ENCODE data around the gene PDE4B. TPM values are rescaled to one million over a fixed set of nuclear protein-coding genes. Genes with fewer than 3 reads are reported as not detected.

Gene PDE4B
- total RNA-seq, 2 donors from 2014 or later = 4.3 to 18.0 TPM

- no peak overlapping the region for H3K27ac ChIP-seq (ENCODE audit: low read depth, low read length)
- no peaks in the 10 kb centered on the region for H3K9me3 Mint-ChIP-seq
- H3K4me3 Mint-ChIP-seq = no peak overlapping the region
- H3K9me3 ChIP-seq (ENCODE audit: control insufficient read depth, low read length) = no peaks in the 10 kb centered on the region
- peaks cover 1% of the 10 kb centered on the region for H3K27me3 ChIP-seq (ENCODE audit: control insufficient read depth, insufficient read depth, low read length, poor library complexity, severe bottlenecking)
- no peak overlapping the region for H3K27ac Mint-ChIP-seq
- no peak overlapping the region for H3K4me3 ChIP-seq (ENCODE audit: low read length)
- WGBS, 2 experiments (ENCODE audit: insufficient coverage in 1 of 2, insufficient read length in 1 of 2) = 66 to 67% methylated on average over 5 to 6 of the region's 6 CpGs
- peaks cover 8% of the 10 kb centered on the region for H3K27me3 Mint-ChIP-seq (ENCODE audit: insufficient read depth)
- no peaks in the 10 kb centered on the region for H3K4me1 ChIP-seq (ENCODE audit: control insufficient read depth, insufficient read depth, low read length)
- H3K36me3 Mint-ChIP-seq (ENCODE audit: low read depth) = no peaks in the 10 kb centered on the region
- no peak for TF ChIP-seq CTCF (conservative IDR thresholded peaks at IDR 0.05)
- H3K9ac ChIP-seq (ENCODE audit: extremely low read depth, low read length, poor library complexity, severe bottlenecking) = no peak overlapping the region
- H3K36me3 ChIP-seq (ENCODE audit: control insufficient read depth, insufficient read depth, low read length) = no peaks in the 10 kb centered on the region
- DNase-seq = no peak
- H3K4me1 Mint-ChIP-seq = no peaks in the 10 kb centered on the region
These were observed 202.6 kb downstream of the PDE4B start for GRCh38 chr1:65995336-65995735.

GRCh38 chr1:65995928-65996327 is 203.2 kb downstream of the PDE4B start:
- H3K9ac ChIP-seq (ENCODE audit: extremely low read depth, low read length, poor library complexity, severe bottlenecking) = no peak overlapping the region
- H3K9me3 ChIP-seq (ENCODE audit: control insufficient read depth, low read length) = no peaks in the 10 kb centered on the region
- Mint-ChIP-seq H3K4me3 (no peak overlapping the region), H3K27me3 (ENCODE audit: insufficient read depth) (peaks cover 14% of the 10 kb centered on the region), H3K27ac (no peak overlapping the region), H3K4me1 (no peaks in the 10 kb centered on the region), H3K36me3 (ENCODE audit: low read depth) (no peaks in the 10 kb centered on the region), H3K9me3 (no peaks in the 10 kb centered on the region)
- no peak overlapping the region for H3K27ac ChIP-seq (ENCODE audit: low read depth, low read length)
- no peak for DNase-seq
- H3K4me3 ChIP-seq (ENCODE audit: low read length) = no peak overlapping the region
- H3K36me3 ChIP-seq (ENCODE audit: control insufficient read depth, insufficient read depth, low read length) = no peaks in the 10 kb centered on the region
- no peaks in the 10 kb centered on the region for H3K4me1 ChIP-seq (ENCODE audit: control insufficient read depth, insufficient read depth, low read length)
- no peak for TF ChIP-seq CTCF (conservative IDR thresholded peaks at IDR 0.05)
- H3K27me3 ChIP-seq (ENCODE audit: control insufficient read depth, insufficient read depth, low read length, poor library complexity, severe bottlenecking) = peaks cover 4% of the 10 kb centered on the region

GRCh38 chr1:65997693-65998092 is 205.0 kb downstream of the PDE4B start:
- no peak for TF ChIP-seq CTCF (conservative IDR thresholded peaks at IDR 0.05)
- H3K9me3 Mint-ChIP-seq = no peaks in the 10 kb centered on the region
- Histone ChIP-seq H3K27ac (ENCODE audit: low read depth, low read length) (no peak overlapping the region), H3K36me3 (ENCODE audit: control insufficient read depth, insufficient read depth, low read length) (no peaks in the 10 kb centered on the region), H3K4me1 (ENCODE audit: control insufficient read depth, insufficient read depth, low read length) (no peaks in the 10 kb centered on the region), H3K4me3 (ENCODE audit: low read length) (no peak overlapping the region), H3K9ac (ENCODE audit: extremely low read depth, low read length, poor library complexity, severe bottlenecking) (no peak overlapping the region), H3K9me3 (ENCODE audit: control insufficient read depth, low read length) (no peaks in the 10 kb centered on the region), H3K27me3 (ENCODE audit: control insufficient read depth, insufficient read depth, low read length, poor library complexity, severe bottlenecking) (peaks cover 4% of the 10 kb centered on the region)
- H3K36me3 Mint-ChIP-seq (ENCODE audit: low read depth) = no peaks in the 10 kb centered on the region
- H3K4me1 Mint-ChIP-seq = no peaks in the 10 kb centered on the region
- no peak overlapping the region for H3K4me3 Mint-ChIP-seq
- H3K27me3 Mint-ChIP-seq (ENCODE audit: insufficient read depth) = peaks cover 28% of the 10 kb centered on the region
- no peak overlapping the region for H3K27ac Mint-ChIP-seq
- 79 to 100% methylated on average over 1 of the region's 1 CpG for WGBS, 2 experiments (ENCODE audit: insufficient coverage in 1 of 2, insufficient read length in 1 of 2)
- DNase-seq = no peak

Data from endodermal cell (in vitro differentiated cells).